Loucy (cell line): Measurements from ENCODE around the gene CCDC57.

ENCODE experiments used
- CTCF ChIP-seq: fragments of 200-600 bp; sonication (generic); conservative IDR thresholded peaks from 2 replicates; pipeline ENCODE4 v1.5.1; 2014; ENCODE audit warnings: mild to moderate bottlenecking, antibody characterized with exemption, low read length
- EZH2phosphoT487 ChIP-seq: fragments of 200-600 bp; IDR thresholded peaks from 2 replicates; pipeline ENCODE4 v1.6.1; 2018; ENCODE audit warnings: antibody characterized with exemption, mild to moderate bottlenecking, moderate library complexity, borderline replicate concordance

GRCh38 chr17:82223517-82223916, 10.9 kb upstream of the CCDC57 start:
- no peak for TF ChIP-seq CTCF
- no peak for TF ChIP-seq EZH2phosphoT487
